Brain pericyte (primary cell): Measurements from ENCODE around the gene M1AP.
"Not testable (repeated sequence)": the region's sequence is repeated elsewhere in the genome, so short reads cannot be mapped to it uniquely, and the experiment has no call there.

Experiments used
- DNase-seq: peaks from one replicate; pipeline ENCODE4 v3.0.0-alpha.2; 2012; ENCODE audit warnings: low read depth, low spot score

Gene M1AP

DNA sequence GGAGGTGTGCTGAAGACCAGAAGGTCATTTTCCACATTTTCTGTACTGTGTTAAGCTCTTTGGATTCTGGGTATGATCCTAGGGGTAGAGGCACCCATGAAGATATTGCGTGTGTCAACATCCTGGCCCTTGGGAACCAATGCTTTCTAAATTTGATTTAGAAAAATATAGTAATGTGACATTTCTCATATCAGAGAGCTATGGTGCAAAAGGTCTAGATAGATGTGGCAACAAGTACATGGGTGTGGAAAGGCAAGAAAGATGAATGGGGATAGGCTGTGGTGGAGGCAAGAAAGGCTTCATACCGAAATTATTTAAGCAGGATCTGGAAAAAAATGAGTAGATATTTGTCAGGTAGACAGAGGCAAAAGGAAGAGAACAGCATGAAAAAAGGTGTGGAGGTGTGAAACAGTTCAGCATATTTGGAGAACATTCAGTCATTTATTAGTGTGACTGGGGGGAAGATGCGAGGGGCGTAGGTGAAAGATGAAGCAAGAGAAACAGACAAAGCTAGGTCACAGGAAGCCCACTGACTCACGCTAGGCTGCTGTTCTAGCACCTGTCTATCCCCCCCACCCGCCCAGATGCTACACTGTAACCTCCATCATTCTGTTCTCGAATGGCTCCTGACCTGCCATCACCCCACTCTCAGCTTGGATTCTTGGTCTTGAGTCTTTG is 81.9 kb downstream of the M1AP start:
- no peak for DNase-seq

DNA sequence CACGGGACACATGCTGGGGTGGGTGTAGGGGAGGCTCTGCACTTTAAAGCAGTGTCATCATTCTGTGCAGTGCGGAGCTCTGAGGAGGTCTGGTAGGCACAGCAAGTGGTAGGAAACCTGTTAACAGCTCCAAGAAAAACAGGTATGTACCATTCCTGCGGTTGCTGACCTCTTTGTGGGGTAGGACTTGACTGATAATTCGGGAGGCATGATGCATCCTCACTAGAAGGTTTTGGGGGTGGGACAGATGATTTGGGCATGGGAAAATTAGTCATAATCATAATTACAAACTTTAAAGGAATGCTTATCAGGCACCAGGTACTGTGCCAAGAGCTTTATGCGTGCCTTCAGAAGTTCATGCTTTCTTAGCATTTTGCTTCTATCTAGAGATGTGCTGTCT is 83.9 kb downstream of the M1AP start:
- DNase-seq, result no peak

DNA sequence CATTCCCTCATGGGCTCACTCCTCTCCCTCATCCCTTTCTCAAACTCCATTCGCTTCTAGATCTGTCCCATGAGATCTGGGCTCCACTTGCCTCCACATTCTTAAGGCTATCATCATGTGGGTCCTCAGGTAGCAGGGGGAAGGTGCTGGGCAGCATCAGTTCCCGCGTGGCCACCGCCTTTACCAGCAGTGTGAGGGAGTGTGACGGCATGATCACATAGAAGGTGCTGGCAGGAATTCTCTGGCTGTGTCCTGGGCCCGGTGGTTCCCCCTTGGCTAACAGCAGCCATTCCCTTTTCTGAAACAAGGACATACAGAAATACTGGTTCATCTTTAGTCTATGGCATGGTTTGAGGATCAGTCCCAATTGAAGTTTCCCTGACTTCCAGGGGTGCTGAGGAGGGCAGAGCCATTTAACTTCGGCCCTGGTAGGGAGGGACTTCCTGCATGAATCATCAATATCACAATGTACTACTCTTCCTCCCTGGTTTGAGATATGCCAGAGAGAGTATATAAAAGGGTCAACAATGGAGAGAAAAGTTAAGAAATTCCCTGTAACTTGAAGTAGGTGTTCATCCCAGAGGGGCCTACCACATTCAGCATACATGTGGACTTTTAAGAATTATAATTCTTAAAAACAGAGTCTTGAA is 85.9 kb downstream of the M1AP start:
- DNase-seq, result no peak

DNA sequence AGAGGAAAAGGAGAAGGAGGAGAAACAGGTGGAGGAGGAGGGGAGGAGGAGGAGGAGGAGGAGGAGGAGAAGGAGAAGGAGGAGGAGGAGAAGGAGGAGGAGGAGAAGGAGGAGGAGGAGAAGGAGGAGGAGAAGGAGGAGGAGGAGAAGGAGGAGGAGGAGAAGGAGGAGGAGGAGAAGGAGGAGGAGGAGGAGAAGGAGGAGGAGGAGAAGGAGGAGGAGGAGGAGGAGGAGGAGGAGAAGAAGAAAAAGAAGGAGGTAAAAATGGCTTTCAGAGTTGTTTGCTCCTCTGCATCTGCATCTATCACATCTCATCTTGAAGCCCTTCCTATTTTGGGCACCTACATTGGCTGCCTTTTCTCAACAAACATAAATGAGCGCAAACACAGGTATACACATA is 87.1 kb downstream of the M1AP start:
- not testable (repeated sequence) for DNase-seq

DNA sequence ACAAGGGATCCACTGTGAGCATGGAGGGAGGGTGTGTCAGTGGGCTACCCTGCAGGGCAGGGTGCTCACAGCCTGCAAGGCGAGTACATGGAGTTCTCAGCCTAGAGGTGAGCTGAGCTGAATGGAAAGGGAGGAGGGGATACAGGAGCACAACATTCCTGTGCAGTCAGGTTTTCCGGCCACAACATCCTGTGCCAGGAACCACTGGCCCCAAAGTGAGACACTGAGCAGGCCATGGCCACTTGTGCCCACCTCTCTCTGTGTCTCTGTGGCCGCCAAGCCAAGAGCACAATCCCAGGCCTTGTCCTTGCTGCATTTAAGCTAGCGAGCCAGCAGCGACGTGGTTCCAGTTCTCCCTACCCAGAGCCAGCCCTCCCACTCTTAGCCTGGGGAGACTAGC is 87.5 kb downstream of the M1AP start:
- DNase-seq, result no peak

DNA sequence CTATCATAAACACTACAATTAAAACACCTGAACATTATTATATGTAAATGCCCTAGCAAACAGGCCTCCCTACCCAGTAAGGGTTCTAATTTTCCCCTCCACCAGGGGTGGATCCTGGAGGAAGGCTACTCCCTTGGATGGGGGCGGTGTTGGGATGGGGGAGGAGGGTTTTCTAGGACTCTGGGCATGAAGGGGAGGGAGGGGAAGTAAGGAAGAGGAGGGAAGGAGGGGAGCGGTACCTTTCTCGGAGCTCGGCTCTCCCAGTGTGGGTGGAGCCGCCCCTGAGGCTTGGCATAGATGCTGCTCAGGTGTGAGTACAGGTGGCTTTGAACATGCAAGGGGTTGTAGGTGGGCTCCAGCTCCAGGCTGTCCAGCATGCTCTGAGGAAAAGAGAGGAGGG is 88.2 kb downstream of the M1AP start:
- no peak for DNase-seq

DNA sequence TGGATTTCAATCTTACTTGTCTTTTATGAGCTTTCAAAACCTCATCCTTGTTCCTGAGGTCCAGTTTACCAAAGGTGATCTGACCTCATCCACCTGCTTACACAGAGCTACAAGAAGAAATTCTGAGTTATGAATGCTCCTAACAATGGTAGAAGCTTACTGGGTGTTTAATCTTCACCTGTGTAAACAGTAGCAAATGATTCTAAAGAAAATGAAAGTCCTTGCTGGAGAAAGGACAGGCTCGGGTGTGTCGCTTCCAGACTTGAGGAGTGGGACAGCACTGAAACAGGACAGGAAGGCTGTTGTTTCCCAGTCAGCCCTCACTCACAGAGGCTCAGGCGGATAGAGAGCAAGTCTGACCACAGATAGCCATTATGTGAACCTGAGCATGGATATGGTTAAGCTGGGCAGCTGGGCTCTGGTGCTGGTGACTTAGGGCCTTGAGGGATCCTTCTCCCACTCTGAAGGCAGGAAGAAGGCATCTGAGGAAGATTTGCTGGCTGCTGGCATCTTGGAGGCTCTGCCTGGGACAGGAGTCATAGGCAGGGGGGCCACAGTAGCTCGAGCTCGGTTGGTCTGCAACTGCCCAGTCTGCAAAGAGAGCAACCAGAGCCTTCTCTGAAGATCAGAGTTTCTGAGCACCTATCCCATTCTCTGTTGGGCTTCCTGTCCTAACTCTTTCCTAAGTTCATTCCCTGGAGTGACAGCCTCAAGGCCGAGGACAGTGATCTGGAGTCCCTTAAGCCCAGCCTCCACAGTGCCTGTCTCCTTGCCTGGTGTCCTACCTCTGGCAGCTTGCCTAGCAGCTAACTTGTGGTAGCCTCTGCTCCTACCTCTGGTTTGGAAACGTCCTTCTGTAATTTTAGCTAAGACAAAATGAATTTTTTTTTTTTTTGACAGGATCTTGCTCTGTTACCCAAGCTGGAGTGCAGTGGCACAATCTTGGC is 89.6 kb downstream of the M1AP start:
- DNase-seq, result no peak

DNA sequence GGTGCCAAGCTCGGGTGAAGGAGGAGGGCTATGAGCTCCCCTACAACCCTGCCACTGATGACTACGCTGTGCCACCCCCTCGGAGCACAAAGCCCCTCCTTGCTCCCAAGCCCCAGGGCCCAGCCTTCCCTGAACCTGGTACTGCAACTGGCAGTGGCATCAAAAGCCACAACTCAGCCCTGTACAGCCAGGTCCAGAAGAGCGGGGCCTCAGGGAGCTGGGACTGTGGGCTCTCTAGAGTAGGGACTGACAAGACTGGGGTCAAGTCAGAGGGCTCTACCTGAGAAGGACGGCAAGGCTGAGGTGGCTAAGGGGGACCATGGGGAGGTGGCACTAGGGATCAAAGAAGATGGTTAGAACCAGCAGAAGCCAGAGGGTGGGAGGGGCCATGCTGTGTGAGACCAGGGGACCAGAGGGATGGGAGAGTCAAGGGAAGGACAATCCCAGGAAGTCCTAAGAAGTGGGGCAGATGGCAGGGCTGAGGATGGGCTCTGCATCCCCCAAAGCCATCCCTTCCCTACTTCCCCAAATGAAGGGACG is 91.2 kb downstream of the M1AP start:
- DNase-seq, result no peak

DNA sequence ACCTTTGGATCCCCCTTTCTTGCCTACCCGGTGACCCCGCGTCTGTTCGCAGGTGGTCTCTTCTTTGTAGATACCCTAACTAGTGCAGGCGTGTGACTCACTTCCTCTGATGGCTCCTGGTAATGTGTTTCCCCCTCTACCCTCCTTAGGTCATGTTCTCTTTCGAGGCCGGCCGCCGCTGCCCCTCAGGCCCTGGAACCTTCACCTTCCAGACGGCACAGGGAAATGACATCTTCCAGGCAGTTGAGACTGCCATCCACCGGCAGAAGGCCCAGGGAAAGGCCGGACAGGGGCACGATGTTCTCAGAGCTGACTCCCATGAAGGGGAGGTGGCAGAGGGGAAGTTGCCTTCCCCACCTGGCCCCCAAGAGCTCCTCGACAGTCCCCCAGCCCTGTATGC is 92.0 kb downstream of the M1AP start:
- no peak for DNase-seq

DNA sequence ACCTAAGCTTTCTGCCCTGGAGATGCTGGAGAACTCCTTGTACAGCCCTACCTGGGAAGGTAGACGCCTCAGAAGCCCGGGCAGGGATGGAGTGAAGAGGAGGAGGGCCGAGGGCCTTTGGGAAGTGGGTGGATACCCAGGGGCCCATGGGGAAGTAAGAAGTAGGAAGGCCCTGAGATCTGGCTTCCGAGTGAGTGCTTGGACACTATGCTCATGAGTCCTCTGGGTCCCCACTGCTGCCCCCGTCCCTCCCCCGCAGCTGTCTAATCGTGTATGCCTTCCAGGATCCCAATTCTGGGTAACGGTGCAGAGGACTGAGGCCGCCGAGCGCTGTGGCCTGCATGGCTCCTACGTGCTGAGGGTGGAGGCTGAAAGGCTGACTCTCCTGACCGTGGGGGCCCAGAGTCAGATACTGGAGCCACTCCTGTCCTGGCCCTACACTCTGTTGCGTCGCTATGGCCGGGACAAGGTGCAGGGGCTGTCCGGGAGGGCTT is 92.5 kb downstream of the M1AP start:
- DNase-seq, result no peak

DNA sequence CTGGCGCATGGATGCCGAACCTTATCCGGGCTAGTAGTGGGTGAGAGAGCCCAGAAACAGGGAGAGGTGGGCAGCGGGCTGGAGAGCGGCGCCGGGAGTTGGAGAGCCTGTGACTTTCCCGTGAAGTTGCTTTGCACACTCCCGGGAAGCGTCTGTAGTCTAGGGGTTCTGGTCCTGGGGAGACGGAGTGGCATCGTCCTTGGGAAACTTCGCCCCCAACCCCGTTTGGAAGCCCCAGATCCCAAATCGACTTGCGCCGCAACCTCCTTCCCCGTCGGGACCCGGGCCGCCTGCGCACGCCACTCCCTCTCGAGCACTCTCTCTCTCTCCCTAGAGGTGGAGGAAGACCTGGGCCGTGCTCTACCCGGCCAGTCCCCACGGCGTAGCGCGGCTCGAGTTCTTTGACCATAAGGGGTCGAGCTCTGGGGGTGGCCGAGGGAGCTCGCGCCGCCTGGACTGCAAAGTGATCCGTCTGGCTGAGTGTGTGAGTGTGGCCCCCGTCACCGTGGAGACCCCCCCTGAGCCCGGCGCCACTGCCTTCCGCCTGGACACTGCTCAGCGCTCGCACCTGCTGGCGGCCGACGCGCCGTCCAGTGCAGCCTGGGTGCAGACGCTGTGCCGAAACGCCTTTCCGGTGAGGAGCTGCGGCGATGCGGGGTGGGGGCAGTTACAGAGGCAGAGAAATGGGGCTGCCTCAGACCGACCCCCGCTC is 93.2 kb downstream of the M1AP start:
- no peak for DNase-seq

DNA sequence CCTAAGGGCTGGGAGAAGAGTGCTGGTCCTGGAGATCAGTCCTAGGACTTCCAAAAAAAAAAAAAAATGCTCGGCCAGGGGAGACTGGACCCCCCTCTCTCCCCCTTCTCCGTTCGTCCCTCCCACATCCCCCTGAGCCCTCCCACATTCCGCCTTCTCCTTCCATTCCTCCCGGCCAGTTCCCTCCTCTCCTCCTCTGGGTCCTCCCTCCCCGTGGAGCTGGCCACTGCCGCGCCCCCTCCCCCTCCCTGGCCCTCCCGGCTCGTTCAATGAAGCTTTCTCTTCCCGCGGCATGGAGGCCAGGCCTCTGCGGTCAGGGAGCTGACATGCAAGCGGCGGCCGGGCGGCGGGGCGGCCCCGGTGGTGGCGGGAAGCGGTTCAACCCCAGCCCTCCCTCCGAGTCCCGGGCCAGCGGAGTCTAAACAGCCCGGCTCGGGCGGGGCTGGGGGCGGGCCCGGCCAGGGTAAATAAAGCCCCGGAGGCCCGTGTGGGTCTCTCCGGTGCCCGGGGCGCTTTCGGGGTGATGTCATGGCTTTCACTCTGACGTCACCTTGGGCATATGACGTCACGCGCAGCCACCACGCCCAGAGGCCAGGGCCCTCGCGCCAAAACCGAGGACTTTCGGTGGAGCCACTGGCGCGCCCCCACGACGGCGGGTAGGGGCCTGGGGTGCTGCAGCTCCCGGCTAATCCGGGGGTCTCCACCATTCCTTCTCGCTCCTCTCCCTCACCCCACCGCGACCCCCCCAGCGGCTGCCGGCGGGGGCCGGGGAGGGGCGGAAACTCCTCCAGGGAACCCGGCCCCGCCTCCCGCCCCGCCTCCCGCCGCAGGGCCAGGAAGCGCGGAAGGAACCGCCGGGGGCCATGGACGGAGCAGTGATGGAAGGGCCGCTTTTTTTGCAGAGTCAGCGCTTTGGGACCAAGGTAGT is 94.0 kb downstream of the M1AP start, which contains the start of the genes DOK1 and LOXL3:
DOK1 (plus strand) TSS at position 829 of the 928 bp plus-strand sequence; CDS start at position 864, 35 bp downstream.
LOXL3 (minus strand) TSS at position 51 of the 928 bp plus-strand sequence. CDS start 1,308 bp downstream, outside the sequence.
- DNase-seq, result peak; percentile 69

DNA sequence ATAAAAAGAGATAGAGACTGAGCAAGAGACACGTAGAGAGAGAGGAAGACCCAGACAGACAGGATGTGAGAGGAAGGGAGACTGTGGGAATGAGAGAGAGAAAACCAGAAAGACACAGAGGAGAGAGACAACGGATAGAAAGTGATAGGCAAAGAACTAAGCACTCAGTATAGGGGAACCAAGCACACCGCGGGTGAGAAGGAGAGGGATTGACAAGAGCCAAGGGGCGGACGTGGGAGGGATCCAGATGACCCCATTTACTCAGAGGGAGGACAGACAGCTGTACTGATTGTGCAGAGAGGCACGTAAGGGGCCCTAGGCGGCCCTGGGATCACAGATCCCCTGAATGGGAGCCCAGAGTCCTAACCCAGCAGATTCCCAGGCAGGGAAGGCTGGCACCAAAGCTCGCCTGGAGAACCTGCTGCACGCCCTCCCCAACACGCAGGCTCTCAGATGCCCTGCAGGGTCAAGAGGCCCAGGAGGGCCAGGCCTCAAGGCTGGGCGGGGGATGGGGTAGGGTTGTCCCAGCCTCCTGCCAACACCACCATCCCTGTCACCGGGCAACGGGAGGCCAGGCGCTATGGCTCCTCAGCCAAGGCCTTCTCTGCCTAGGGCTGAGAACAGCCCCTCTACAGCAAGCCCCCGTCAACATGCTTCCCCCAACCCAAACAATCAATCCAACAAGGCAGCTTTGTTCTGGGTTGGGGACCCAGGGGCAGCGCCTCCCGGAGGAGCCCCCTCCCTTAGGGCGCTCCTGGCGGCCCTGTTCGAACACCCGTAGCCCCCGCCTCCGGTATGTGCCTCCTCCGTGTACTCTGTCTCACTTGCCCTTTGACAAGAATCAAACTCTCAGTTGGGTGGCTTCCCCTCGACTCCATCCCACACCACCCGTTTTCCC is 95.0 kb downstream of the M1AP start:
- DNase-seq, result no peak

DNA sequence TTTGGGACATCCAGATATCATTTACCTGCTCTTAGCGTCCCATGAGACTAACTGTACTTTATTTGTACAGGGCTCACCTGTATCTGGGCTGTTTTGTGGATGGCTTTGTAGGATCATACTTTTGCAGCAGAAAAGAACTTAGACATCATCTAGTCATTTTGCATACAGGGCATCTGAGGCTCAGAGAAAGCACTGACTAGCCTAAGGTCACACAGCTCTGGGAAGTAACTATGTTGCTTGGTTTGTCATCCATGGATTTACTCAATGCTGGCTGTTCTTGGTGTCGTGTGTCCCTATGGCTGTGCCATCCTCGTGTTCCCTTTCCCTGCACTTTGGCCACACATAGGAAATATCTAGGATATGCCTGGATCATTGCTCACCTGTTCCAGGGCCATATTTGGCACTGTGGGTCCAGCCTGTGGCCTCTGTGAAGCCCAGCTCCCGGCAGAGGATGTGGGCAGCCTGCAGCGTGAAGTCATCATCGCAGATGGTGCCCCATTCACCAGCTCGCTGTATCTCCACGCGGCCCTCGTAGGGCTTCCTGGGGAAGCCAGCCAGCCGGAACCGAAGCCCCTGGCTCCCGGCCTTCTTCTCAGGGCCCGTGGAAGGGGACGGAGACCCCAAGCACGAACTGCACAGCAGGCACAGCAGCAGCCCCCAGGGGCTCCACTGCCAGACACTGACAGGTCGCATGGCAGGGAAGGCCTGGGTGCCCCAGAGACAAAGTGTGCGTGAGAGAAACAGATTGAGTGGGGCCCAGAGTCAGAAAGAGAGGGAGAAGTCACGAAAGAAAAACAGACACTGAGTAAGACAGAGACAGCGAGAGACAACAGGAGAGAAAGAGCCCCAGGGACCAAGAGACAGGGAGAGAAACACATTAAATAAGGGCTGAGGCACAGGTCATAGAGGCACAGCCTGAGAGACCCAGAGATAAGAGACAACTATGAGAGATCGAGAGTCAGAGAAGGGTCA is 95.9 kb downstream of the M1AP start:
- no peak for DNase-seq

DNA sequence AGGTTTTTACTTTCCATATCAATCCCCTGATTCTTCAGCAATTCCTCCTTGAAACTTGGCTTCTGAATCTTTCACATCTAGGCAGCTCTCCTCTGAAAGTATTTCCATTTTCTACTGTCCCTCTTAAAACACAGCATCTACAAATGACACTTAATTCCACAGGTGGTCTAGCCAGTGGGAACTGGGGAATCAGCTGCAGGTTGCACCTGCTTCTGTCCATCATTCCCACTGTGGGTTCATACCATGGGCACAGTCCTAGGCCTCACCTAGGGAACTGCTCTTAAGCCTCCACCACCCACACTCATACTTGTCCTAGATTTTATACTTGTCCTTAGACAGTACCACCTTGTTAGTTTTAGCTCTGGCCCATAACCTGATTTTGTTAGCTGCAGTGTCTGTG is 96.6 kb downstream of the M1AP start:
- no peak for DNase-seq

DNA sequence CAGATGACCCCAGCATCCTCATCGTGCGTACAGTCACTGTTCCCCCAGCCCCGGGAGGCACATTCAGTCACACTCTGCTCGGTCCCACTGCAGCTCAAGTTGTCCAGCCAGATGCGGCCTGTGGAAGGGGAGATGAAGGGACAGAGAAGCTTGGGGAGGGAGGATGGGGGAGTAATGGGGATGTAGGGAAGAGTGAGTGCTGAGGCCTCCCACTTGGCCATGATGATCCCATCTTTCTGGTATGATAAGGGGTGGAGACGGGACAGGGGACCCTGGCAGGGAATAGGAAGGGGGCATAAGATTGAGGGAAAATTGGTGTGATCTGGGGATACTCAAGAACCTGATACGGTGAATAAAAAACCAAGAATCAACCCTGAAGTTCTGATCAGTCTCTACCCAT is 97.9 kb downstream of the M1AP start:
- no peak for DNase-seq

DNA sequence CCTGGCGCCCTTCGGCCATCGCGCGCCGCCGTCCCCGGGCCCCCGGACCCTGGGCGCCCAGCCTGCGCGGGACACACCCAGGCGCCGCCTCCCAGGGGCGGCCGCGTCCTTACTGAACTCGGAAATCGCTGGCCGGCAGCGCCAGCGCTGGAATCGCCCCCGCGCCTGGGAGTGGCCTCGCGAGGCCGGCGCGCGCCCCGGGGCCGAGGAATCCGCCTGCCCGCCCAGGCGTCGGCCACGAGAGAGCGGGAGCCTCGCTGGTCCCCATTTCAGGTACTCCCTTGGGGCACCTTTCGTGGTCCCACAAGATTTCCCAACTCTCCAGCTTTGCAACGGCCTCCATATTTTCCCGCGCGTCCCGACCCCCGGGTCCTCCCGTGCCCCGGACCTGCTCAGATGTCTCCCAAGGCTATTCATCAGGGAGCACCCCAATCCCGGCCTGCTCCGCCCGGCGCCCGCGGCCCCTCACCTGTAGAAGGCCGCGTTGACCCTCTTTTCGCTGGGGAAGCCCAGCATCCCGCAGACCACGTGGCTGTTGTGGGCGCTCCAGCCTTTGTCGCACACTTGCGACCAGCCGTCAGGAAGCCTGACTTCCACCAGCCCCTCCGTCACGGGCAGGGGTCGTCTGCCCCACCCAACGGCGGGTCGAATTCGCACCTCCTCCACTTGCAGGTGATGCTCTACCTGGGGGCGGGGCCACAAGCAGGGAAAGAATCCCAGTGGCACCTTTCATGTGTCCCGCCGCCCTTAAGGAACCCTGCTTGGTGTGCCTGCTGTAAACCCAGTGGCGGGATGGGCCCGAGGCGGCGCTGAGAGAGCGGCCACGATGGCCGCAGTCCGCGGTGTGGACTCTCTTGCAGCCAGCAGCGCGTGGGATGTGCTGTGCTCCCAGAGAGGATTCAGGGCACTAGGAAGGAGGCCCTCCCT is 99.0 kb downstream of the M1AP start:
- DNase-seq, result no peak
